ENCODE measurements around the gene CFAP210. TPM values are rescaled to one million over a fixed set of nuclear protein-coding genes. Genes with fewer than 3 reads are reported as not detected.
"Not testable (repeated sequence)": the region's sequence is repeated elsewhere in the genome, so short reads cannot be mapped to it uniquely, and the experiment has no call there.

CFAP210 gene
- total RNA-seq, 6 donors from 2014 or later, result 1.4 to 14.7 (median 2.6) TPM; not detected in 1

DNA sequence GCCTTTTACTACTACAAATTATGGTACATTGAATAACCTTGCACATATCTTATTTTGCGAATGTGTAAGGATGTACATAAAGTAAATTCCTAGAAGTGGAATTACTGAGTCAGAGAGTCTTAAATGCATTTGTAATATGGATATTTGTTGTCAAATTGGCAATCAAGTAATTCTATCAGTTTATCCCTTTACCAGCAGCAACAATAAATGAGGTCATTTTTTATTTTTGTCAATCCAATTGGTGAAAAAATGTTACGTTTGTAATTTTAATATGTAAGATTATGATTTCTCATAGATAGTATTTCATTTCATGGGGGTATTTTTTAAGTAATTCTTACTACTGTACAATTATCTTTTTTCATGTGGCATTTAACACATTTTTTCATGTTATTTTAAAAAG lies 95.2 kb downstream of the CFAP210 start:
- Histone ChIP-seq H3K27ac (no peak overlapping the region), H3K4me3 (no peak overlapping the region), H3K4me1 (no peaks in the 10 kb centered on the region), H3K9me3 (no peaks in the 10 kb centered on the region), H3K27me3 (no peaks in the 10 kb centered on the region), H3K36me3 (peaks cover 0 to 5% (median 1%) of the 10 kb centered on the region in 4 donors)
- TF ChIP-seq EP300 (IDR thresholded peaks at IDR 0.05) (no peak), POLR2A (IDR thresholded peaks at IDR 0.05) (no peak), POLR2AphosphoS5 (IDR thresholded peaks at IDR 0.05) (no peak)
- TF ChIP-seq, protein P1, sequence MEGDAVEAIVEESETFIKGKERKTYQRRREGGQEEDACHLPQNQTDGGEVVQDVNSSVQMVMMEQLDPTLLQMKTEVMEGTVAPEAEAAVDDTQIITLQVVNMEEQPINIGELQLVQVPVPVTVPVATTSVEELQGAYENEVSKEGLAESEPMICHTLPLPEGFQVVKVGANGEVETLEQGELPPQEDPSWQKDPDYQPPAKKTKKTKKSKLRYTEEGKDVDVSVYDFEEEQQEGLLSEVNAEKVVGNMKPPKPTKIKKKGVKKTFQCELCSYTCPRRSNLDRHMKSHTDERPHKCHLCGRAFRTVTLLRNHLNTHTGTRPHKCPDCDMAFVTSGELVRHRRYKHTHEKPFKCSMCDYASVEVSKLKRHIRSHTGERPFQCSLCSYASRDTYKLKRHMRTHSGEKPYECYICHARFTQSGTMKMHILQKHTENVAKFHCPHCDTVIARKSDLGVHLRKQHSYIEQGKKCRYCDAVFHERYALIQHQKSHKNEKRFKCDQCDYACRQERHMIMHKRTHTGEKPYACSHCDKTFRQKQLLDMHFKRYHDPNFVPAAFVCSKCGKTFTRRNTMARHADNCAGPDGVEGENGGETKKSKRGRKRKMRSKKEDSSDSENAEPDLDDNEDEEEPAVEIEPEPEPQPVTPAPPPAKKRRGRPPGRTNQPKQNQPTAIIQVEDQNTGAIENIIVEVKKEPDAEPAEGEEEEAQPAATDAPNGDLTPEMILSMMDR (IDR thresholded peaks at IDR 0.05), result no peak
- WGBS, 2 donors, result 97 to 100% methylated on average over 2 of the region's 2 CpGs
- DNase-seq, result no peak
- no peak for ATAC-seq (ENCODE audit: low FRiP score in 2 of 2)

DNA sequence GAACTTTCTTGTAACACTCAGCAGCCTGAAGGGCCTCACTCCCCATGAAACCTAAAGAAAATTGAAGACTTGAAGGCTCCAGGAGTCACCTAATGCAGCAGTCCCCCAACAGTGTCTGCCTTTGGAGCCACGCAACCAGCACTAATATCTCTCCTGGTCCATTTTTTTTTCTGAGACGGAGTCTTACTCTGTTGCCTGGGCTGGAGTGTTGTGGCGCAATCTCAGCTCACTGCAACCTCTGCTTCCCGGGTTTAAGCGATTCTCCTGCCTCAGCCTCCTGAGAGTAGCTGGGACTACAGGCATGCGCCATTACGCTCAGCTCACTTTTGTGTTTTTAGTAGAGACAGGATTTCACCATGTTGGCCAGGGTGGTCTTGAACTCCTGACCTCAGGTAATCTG lies 97.7 kb downstream of the CFAP210 start:
- H3K27me3 ChIP-seq; H3K9me3 ChIP-seq; H3K36me3 ChIP-seq; H3K4me1 ChIP-seq; H3K27ac ChIP-seq; H3K4me3 ChIP-seq; DNase-seq; ATAC-seq (ENCODE audit: low FRiP score in 2 of 2): not testable (repeated sequence)
- WGBS, 2 donors, result 79 to 97% methylated on average over 6 to 7 of the region's 7 CpGs

Small RNAs within 50 kb of the gene (small RNA-seq; reads per million reads assigned to genes)
- gene RF00432, result 0 reads per million in 4 donors

Other genes starting within 250 kb of the CFAP210 start
- gene BBS5, start 214.9 kb downstream of the CFAP210 start, total RNA-seq, result 10 to 100 TPM in 2 of 6 donors, 1 to 10 TPM in 4; 5.8 to 20.8 (median 7.2) TPM
- 1 to 10 TPM in 3 of 6 donors, under 1 TPM in 2, not detected in 1; 0.40 to 3.1 (median 1.3) TPM for gene KLHL41, start 184.7 kb downstream of the CFAP210 start, total RNA-seq
- gene FASTKD1, start 120.5 kb downstream of the CFAP210 start, total RNA-seq, result 10 to 100 TPM; 14.7 to 21.7 (median 18.4) TPM
- 10 to 100 TPM; 27.3 to 69.5 (median 46.2) TPM for gene PPIG, start 110.1 kb downstream of the CFAP210 start, total RNA-seq
- gene PHOSPHO2, start 64 bp upstream of the CFAP210 start, total RNA-seq, result 10 to 100 TPM in 2 of 6 donors, 1 to 10 TPM in 4; 3.7 to 29.3 (median 5.3) TPM
- 10 to 100 TPM in 1 of 6 donors, 1 to 10 TPM in 5; 6.0 to 10.0 (median 7.7) TPM for gene KLHL23, start 39.4 kb upstream of the CFAP210 start, total RNA-seq
- 100 to 1,000 TPM in 1 of 6 donors, 10 to 100 TPM in 5; 29.3 to 111 (median 55.7) TPM for gene SSB, start 104.5 kb upstream of the CFAP210 start, total RNA-seq
- gene METTL5, start 130.5 kb upstream of the CFAP210 start, total RNA-seq, result 10 to 100 TPM; 13.4 to 37.1 (median 31.2) TPM
- gene UBR3, start 133.0 kb upstream of the CFAP210 start, total RNA-seq, result 100 to 1,000 TPM in 2 of 6 donors, 10 to 100 TPM in 4; 27.8 to 126 (median 44.7) TPM

All from upper lobe of left lung (tissue), 6 donors.